ENCODE measurements around the gene LRRC15. TPM values are rescaled to one million over a fixed set of nuclear protein-coding genes. Genes with fewer than 3 reads are reported as not detected.

The LRRC15 gene
- total RNA-seq, 1 donor from 2014 or later: not detected

DNA sequence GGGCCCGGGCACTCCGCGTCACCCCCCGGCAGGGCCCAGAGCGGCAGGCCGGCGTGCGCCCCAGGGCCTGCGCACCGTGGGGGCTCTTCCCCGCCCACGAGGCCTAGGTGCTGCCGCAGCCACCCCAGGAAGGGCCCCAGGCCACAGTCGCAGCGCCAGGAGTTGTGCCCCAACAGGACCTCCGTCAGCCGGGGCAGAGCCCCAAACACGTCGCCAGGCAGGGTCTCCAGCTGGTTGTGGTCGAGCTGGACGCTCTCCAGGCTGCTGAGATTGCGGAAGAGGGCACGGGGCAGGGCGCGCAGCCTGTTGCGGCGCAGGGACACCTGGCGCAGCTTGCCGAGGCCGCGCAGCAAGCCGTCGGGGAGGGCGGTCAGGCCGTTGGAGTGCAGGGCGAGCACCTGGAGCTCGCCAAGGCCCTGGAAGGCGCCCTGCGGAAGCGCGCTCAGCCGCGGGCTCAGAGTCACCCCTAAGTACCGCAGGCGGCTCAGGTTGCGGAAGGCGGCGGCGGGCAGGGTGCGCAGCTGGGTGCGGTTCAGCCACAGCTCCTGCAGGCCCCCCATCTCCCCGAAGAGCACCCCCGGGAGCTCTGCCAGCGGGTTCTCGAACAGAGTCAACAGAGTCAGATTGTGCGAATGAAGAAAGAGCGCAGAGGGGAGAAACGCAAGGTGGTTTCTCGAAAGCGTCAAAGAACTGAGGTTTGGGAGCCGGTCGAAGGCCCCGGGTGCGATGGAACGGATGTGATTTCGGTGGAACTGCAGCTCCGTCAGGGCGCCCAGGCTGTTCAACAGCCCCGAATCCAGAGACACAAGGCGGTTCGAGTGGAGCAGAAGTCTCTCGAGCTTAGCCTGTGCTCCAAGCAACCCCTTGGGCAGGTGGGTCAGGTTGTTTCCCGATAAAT is 27.6 kb upstream of the LRRC15 start:
- Mint-ChIP-seq H3K27me3 (ENCODE audit: unreplicated experiment) (peaks cover 13% of the 10 kb centered on the region), H3K9me3 (ENCODE audit: unreplicated experiment) (peaks cover 2% of the 10 kb centered on the region), H3K4me3 (ENCODE audit: unreplicated experiment) (peak overlapping the region; percentile 81), H3K36me3 (ENCODE audit: unreplicated experiment) (no peaks in the 10 kb centered on the region), H3K27ac (ENCODE audit: unreplicated experiment) (no peak overlapping the region), H3K4me1 (ENCODE audit: low read depth, unreplicated experiment) (peaks cover 17% of the 10 kb centered on the region)
- DNase-seq: no peak
- TF ChIP-seq, protein P1, sequence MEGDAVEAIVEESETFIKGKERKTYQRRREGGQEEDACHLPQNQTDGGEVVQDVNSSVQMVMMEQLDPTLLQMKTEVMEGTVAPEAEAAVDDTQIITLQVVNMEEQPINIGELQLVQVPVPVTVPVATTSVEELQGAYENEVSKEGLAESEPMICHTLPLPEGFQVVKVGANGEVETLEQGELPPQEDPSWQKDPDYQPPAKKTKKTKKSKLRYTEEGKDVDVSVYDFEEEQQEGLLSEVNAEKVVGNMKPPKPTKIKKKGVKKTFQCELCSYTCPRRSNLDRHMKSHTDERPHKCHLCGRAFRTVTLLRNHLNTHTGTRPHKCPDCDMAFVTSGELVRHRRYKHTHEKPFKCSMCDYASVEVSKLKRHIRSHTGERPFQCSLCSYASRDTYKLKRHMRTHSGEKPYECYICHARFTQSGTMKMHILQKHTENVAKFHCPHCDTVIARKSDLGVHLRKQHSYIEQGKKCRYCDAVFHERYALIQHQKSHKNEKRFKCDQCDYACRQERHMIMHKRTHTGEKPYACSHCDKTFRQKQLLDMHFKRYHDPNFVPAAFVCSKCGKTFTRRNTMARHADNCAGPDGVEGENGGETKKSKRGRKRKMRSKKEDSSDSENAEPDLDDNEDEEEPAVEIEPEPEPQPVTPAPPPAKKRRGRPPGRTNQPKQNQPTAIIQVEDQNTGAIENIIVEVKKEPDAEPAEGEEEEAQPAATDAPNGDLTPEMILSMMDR (IDR thresholded peaks at IDR 0.05; ENCODE audit: partially characterized antibody, unreplicated experiment): no peak

DNA sequence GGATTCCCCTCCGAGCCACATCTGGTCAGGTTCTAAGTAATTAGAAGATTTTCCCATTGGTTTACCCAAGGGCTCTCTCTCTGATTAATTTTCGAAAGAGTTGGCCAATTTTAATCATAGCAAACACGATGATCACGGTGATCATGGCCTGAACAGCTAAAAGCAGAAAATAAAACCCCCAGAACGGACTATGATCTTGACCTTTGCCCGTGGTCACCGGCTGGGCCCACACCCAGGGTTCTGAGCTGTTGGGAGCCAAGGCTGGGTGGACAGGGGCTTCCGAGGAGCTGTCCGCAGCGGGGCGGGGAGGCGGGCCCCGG is 27.0 kb upstream of the LRRC15 start:
- Mint-ChIP-seq H3K4me3 (ENCODE audit: unreplicated experiment) (peak overlapping the region; percentile 57), H3K27me3 (ENCODE audit: unreplicated experiment) (peaks cover 13% of the 10 kb centered on the region), H3K9me3 (ENCODE audit: unreplicated experiment) (peaks cover 2% of the 10 kb centered on the region), H3K36me3 (ENCODE audit: unreplicated experiment) (no peaks in the 10 kb centered on the region), H3K27ac (ENCODE audit: unreplicated experiment) (no peak overlapping the region), H3K4me1 (ENCODE audit: low read depth, unreplicated experiment) (peaks cover 17% of the 10 kb centered on the region)
- no peak for DNase-seq
- TF ChIP-seq, protein P1 (IDR thresholded peaks at IDR 0.05; ENCODE audit: partially characterized antibody, unreplicated experiment): no peak

DNA sequence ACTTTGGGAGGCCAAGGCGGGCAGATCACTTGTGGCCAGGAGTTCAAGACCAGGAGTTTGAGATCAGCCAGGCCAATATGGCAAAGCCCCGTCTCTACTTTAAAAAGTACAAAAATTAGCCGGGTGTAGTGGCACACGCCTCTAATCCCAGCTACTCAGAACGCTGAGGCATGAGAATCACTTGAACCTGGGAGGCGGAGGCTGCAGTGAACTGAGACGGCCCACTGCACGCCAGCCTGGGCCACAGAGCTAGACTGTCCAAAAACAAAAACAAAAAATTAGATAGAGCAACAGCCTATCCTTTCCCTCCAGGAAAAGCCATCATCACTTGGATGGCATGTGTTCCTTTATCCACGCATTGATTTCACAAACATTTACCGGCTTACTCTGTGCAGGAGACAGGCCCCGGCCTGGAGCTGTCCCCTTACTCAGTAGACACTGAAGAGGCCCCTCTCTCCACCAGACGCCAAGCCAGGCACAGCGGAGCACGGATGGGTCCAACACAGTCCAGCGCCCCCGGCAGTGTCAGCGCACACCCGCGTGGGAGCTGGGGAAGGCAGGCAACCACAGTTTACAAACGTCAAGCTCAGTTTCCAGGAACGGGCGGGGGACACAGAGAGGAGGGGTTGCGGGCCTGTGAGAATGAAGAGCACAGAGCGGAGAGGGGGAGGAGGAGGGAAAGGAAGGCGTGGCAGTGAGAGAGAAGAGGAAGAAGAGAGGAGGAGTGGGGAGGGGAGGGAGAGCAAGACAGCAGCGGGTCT is 26.4 kb upstream of the LRRC15 start:
- peaks cover 13% of the 10 kb centered on the region for H3K27me3 Mint-ChIP-seq (ENCODE audit: unreplicated experiment)
- peaks cover 2% of the 10 kb centered on the region for H3K36me3 Mint-ChIP-seq (ENCODE audit: unreplicated experiment)
- DNase-seq: no peak
- peaks cover 17% of the 10 kb centered on the region for H3K4me1 Mint-ChIP-seq (ENCODE audit: low read depth, unreplicated experiment)
- no peak overlapping the region for H3K27ac Mint-ChIP-seq (ENCODE audit: unreplicated experiment)
- TF ChIP-seq, protein P1 (IDR thresholded peaks at IDR 0.05; ENCODE audit: partially characterized antibody, unreplicated experiment): no peak
- peak overlapping the region; percentile 57 for H3K4me3 Mint-ChIP-seq (ENCODE audit: unreplicated experiment)
- H3K9me3 Mint-ChIP-seq (ENCODE audit: unreplicated experiment): peaks cover 3% of the 10 kb centered on the region

DNA sequence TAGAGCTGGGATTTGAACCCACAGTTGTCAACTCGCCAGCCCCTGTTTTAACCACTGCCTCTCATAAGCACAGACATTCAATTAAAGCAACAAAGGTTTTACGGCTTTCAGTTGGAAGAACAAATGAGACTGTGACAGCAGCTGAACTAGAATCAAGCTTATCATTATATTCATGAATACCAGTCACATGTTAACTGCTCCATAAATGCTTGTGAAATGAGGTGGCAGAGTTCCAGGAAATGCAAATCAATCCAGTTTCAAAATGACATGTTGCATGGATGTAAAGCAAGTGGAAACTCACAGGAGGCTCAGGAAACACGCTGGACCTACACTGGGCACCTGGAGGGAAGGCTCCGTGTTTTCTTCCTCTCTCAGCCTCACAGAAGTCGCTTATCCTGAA is 25.7 kb upstream of the LRRC15 start:
- peaks cover 17% of the 10 kb centered on the region for H3K4me1 Mint-ChIP-seq (ENCODE audit: low read depth, unreplicated experiment)
- H3K27me3 Mint-ChIP-seq (ENCODE audit: unreplicated experiment): peaks cover 13% of the 10 kb centered on the region
- H3K4me3 Mint-ChIP-seq (ENCODE audit: unreplicated experiment): no peak overlapping the region
- peaks cover 8% of the 10 kb centered on the region for H3K9me3 Mint-ChIP-seq (ENCODE audit: unreplicated experiment)
- no peak overlapping the region for H3K27ac Mint-ChIP-seq (ENCODE audit: unreplicated experiment)
- TF ChIP-seq, protein P1 (IDR thresholded peaks at IDR 0.05; ENCODE audit: partially characterized antibody, unreplicated experiment): no peak
- H3K36me3 Mint-ChIP-seq (ENCODE audit: unreplicated experiment): peaks cover 9% of the 10 kb centered on the region
- no peak for DNase-seq

DNA sequence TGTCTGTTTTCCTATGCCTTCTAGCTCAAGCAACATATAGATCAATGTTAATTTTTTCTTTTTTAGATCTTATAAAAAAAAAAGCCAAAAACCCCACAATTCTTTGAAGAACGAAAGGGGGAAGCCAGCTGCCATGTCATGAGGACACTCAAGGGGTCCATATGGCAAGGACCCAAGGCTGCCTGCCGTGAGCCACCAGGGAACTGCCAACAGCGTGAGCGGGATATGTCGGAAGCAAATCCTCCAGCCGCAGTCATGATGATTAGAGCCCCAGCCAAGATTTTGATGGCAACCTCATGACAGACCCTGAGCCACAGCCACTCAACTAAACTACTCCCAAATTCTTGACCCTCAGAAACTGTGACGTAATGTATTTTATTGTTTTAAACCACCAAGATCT is 23.0 kb upstream of the LRRC15 start:
- H3K27ac Mint-ChIP-seq (ENCODE audit: unreplicated experiment): peak overlapping the region; percentile 38
- peaks cover 14% of the 10 kb centered on the region for H3K36me3 Mint-ChIP-seq (ENCODE audit: unreplicated experiment)
- DNase-seq: no peak
- H3K9me3 Mint-ChIP-seq (ENCODE audit: unreplicated experiment): peaks cover 8% of the 10 kb centered on the region
- TF ChIP-seq, protein P1 (IDR thresholded peaks at IDR 0.05; ENCODE audit: partially characterized antibody, unreplicated experiment): no peak
- H3K4me3 Mint-ChIP-seq (ENCODE audit: unreplicated experiment): no peak overlapping the region
- peaks cover 9% of the 10 kb centered on the region for H3K4me1 Mint-ChIP-seq (ENCODE audit: low read depth, unreplicated experiment)
- peaks cover 10% of the 10 kb centered on the region for H3K27me3 Mint-ChIP-seq (ENCODE audit: unreplicated experiment)
